ENCODE results near the gene ARHGAP15.
A peak's percentile ranks its signal among the peaks of the same experiment; 100 is the strongest.

The ARHGAP15 gene

DNA sequence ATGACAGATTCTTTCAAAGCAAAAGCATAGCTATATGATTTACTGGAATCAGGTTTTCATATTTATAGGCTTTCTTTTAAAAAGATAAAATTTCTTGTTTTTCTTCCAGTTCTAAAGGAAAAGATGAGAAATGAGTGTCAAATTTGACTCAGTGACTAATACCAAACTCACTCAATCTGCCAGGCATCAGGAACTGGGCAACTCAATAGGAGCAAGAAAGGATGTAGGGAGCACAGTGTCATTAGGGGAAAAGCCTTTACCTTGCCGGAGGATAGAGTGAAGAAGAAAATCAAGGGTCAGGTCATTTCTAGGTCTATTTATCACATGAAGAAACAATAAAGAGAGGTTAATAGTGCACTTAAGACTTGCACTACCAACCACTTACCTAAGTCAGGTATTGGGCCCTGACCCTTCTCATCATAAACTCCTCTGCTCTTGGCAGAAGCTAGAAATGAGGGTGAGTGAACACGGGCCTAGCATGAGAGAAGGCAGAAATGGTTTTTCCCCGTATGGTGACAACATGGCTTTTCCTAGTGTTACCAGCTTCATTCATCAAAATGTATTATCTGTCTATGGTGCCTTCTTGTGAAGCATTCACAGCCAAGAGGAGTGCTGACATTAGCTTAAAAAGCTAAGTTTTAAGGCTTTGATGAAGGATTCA lies 151.0 kb downstream of the ARHGAP15 start:
- no peak for DNase-seq

- DNase-seq: peak; percentile 30
Measured at GRCh38 chr2:143282684-143283083, 153.5 kb downstream of the ARHGAP15 start.

- DNase-seq: no peak
Measured at GRCh38 chr2:143284087-143284675, 155.0 kb downstream of the ARHGAP15 start.

GRCh38 chr2:143289025-143289424 lies 159.8 kb downstream of the ARHGAP15 start:
- DNase-seq: no peak

DNA sequence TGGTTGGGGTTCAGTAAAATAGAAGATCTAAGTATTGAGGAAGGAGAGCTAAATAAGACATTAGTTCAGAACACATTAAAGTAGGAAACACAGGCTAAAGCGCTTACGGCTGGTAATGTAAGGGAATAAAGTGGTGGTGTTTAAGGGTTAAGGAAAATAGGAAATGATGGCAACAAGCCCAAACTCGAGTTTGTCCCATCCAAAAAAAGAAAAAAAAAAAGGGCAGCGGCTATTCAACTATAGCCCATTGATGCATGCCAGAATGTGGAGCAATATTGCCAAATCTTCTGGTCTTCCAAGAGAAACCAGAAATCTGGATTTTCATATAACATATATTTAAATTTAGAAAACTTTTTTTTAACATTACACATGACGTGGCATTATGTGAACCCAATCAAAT lies 161.0 kb downstream of the ARHGAP15 start:
- DNase-seq: no peak

DNA sequence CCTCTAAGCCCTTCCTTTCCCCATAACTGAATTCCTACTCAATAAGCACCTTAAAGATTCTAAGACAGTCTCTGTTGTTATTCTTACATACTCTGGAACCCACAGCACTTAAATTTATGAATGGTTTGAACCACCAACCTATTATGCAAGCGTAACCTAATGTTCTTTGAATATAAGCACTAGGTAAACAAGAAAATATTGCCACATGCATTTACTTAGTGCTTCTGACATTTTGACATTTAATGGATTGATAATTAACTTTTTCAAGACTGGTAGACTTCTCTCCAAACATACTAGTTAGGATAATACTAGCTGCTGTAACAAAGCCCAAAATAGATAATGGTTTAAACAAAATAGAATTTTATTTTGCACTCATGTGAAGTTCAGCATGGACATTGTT lies 164.8 kb downstream of the ARHGAP15 start:
- no peak for DNase-seq

- no peak for DNase-seq
Measured at GRCh38 chr2:143296089-143296488, 166.9 kb downstream of the ARHGAP15 start.

DNA sequence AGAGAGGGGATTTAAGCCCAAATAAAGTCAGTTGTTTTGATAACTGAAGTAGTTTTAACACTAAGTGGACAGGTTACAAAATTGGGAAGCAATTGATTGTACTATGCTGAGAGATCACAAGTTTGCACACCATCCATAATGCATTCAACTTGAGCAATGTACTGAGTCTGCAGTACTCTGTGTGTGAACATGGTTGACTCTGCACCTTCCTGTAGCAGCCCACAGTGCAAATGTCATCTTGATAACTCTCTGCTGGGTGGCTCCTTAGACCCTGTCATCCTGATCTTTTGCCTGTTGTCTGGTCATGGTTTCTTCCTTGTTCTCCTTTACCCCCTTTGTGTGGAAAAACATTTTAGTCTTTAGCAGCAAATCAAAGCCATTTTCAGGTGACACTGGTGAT lies 168.0 kb downstream of the ARHGAP15 start:
- DNase-seq: no peak

- no peak for DNase-seq
Measured at GRCh38 chr2:143300536-143300935, 171.3 kb downstream of the ARHGAP15 start.

- DNase-seq: no peak
Measured at GRCh38 chr2:143311426-143311825, 182.2 kb downstream of the ARHGAP15 start.

DNA sequence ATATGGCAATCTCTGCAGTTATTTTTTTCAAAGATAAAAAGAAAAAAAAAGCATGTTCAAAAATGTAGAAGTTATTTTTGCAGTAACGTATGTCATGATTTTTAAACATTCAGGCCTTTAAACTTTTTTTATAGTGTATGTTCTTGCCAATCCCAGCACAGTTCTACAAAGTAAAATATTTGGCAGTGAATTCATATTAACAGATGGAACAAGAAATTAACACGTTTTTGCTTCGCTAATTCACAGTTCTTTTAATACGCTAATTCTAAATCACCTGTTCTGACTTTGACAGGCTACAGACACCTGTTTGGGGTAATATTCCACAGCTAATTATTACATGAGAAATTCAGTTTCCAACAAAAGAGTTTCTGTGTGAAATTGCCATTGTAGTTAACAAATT lies 183.2 kb downstream of the ARHGAP15 start:
- DNase-seq: no peak

- DNase-seq: no peak
Measured at GRCh38 chr2:143313861-143314260, 184.6 kb downstream of the ARHGAP15 start.

DNA sequence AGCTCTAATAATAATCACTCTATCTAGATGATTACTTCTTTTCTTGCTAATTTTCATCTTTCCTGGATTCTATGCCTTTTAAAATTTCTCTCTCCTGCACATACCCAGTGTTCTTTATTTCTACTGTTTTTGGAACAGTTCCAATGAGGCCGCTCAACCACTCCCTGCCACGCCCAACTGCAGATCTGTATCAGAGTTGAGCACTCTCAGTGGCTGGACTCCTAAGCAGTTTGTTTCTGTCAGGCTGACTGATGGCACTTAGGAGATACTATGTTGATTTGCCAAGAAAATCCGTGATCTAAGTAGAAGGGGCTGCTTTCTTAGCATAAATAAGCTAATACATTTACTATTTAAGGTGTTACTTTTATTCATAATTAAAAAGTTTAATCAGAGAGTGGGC lies 192.8 kb downstream of the ARHGAP15 start:
- DNase-seq: no peak

GRCh38 chr2:143329288-143329687 lies 200.1 kb downstream of the ARHGAP15 start:
- DNase-seq: no peak

GRCh38 chr2:143333168-143333791 lies 204.1 kb downstream of the ARHGAP15 start:
- no peak for DNase-seq

- no peak for DNase-seq
Measured at GRCh38 chr2:143333847-143334246, 204.6 kb downstream of the ARHGAP15 start.

DNA sequence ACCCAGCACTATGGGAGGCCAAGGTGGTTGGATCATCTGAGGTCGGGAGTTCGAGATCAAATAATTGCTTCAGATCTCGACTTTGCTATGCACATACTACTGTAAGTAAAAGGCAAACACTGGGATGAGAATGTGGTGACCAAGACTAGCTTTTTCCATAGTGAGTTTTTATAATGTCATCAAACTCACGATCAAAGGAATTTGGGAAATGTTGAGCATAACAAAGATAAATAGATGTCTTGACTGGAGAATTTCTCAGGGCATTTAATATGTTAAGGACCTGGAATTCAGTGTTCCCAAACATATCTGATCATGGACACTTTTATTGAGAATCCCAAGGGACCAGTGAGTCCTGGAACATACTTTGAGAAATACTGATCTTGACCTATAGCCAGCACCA lies 205.6 kb downstream of the ARHGAP15 start:
- no peak for DNase-seq

DNA sequence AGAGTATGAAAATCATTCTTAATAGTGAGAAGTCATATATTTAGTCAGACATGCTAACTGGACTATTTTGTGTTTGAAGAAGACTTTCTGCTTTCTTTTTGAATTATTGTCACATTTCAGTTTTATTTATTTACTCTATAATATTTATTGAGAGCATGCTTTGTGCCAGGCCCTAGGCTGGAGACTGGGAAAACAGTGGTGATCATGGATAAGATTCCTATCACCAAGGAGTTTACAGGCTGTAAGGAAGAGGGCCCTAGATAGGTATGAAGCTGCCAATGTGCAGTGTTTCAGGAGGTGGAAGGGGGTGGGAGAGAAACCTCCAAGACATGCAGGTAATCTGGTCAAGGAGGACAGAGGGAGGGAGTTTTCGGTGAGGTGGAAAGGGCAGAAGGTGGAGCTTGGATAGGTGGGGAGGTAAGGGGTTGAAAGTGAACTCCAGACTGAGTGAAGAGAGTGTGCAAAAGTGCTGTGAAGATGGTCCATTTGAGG lies 207.5 kb downstream of the ARHGAP15 start:
- DNase-seq: no peak

DNA sequence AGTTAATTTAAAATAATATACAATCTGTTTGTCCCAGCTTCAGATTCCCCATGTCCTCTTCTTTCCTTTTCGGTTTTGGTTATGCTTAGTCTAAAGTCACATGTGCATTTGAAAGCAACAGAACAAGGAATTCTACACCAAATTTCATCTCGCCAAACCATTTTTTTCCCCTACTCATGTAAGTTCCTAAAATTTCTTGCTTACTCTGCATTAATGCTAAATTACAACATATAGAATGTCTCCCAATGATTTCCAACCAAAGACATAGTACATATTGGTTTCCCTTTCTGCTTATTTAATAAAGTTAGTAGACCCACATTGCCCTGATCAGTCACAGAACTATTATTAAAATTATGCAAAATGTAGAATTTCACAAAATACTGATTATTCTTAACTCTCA lies 212.3 kb downstream of the ARHGAP15 start:
- DNase-seq: no peak

DNA sequence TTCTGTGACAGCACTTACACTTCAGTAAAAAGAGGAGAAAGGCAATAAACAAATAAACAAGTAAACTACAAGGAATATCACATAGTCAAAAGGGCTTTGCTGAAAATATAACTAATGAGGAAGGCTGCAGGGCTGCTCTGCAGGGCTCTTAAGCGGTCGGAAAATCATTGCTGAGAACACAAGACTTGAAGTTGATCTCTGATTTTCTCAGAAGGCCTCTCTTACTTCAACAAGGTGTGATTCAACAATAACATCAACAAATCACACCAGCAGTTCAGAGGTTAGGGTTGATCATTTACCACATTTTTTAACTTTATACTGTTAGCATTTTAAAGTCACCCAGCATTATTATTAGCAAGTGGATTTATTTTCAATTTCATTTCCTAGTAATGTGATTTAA lies 215.6 kb downstream of the ARHGAP15 start:
- no peak for DNase-seq

GRCh38 chr2:143345887-143346787 lies 216.9 kb downstream of the ARHGAP15 start:
- DNase-seq: no peak

GRCh38 chr2:143347271-143347695 lies 218.1 kb downstream of the ARHGAP15 start:
- no peak for DNase-seq

DNA sequence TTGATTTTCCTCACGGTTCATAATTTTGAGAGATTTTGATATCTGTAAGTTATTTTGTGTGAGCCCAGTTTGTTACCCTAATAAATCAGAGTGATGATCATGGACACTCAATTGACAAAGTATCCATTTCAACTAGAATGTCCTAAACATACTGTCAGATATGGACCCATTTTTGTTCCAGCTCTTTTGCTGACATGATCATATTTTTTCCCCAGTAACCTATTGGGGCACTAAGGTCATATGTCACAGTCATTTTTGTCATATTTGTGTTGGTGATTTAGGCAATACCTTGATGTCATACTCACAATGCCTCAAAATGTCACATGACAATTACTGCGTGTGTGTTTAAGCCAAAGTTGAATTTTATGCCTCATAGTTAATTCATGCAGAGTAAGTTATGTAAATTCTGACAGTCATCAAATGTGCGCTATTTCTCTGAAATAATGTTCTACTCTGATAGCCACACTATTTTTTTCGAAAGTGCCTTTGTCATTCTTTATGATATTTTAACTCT lies 218.7 kb downstream of the ARHGAP15 start:
- no peak for DNase-seq

Data from activated T-cell treated with anti-CD3 and anti-CD28 coated beads, Interleukin-2, amount 50 U/mL, for 1 hour (primary cell).